ENCODE data around the gene MRPL53. TPM values are rescaled to one million over a fixed set of nuclear protein-coding genes. Genes with fewer than 3 reads are reported as not detected.

Gene MRPL53
- total and polyA plus RNA-seq, 9 of the 15 experiments (the other 6 are each of a cell fraction or from before 2014, with no cell fraction given) = 11.5 to 87.9 (median 41.1) TPM

- FAIRE-seq (no peak), DNase-seq (ENCODE audit: extremely low read depth in 1 of 4, low spot score in 3 of 4) (no peak), ATAC-seq (peak; percentile 71)
- intact Hi-C loops (cut with micrococcal nuclease) (no loop called here), in situ Hi-C loops (cut with MboI) (loop anchor here (5.0 kb wide), 1 partner anchor 83 kb away; no protein-coding TSS in a partner anchor)
- Histone ChIP-seq H3K27ac (ENCODE audit: extremely low read depth, low read depth, low read length) (no peak overlapping the region; the same call in 2 of the 3 replicates), H3K9me3 (replicated peaks; ENCODE audit: control insufficient read depth, insufficient read depth, low read depth, low read length) (no peaks in the 10 kb centered on the region), H2AFZ (ENCODE audit: low read depth, low read length) (no peak overlapping the region), H3K9ac (ENCODE audit: insufficient read depth in 1 of 2, low read depth in 2 of 2, low read length in 2 of 2) (peak overlapping the region in 1 of 2 experiments; percentile 52; a peak in 1 of 4 replicates), H3K9me1 (ENCODE audit: control insufficient read depth, insufficient read depth, low read length) (no peaks in the 10 kb centered on the region), H3K36me3 (ENCODE audit: control insufficient read depth, insufficient read depth, low read length) (peaks cover 57% of the 10 kb centered on the region; the same call in 2 of the 3 replicates), H3K27me3 (ENCODE audit: control insufficient read depth in 2 of 2, insufficient read depth in 2 of 2, low read length in 2 of 2) (no peaks in the 10 kb centered on the region), H3K4me2 (ENCODE audit: insufficient read depth, low read length) (no peak overlapping the region), H4K20me1 (replicated peaks; ENCODE audit: control insufficient read depth, insufficient read depth, low read length) (no peaks in the 10 kb centered on the region), H3K4me1 (replicated peaks in 1 of 2; ENCODE audit: control insufficient read depth in 2 of 2, insufficient read depth in 2 of 2, low read length in 2 of 2) (peaks cover 4 to 8% of the 10 kb centered on the region in 2 experiments; a peak in 4 of 5 replicates), H3K79me2 (ENCODE audit: control insufficient read depth, insufficient read depth, low read length) (0 out of 3 replicates have a peak, but pooled peaks cover 3% of the 10 kb centered on the region), H3K4me3 (no peak overlapping the region)
- ChIA-PET POLR2A (interaction anchor here (1.2 to 2.4 kb wide), 3 partner anchors 8 to 15 kb away, joined by 5 to 13 read pairs (median 6); no protein-coding TSS in a partner anchor), CTCF (ENCODE audit: low intra/inter-chr PET ratio) (no interaction called here)
- no TSS peak for BruUV-seq (replicated peaks)
- no peak for TF ChIP-seq FOXP1 (CRISPR knock-in tag; IDR thresholded peaks at IDR 0.05)
- no peak for TF ChIP-seq DIDO1 (tag; IDR thresholded peaks at IDR 0.05; ENCODE audit: low read depth)
- TF ChIP-seq FOXO4 (CRISPR knock-in tag; IDR thresholded peaks at IDR 0.05) = no peak
- no peak for TF ChIP-seq HBP1 (CRISPR knock-in tag; IDR thresholded peaks at IDR 0.05)
- no peak for TF ChIP-seq MTA3 (IDR thresholded peaks at IDR 0.05; ENCODE audit: borderline replicate concordance)
- TF ChIP-seq ZNF551 (CRISPR knock-in tag; IDR thresholded peaks at IDR 0.05) = no peak
- TF ChIP-seq RBM25 (IDR thresholded peaks at IDR 0.05; ENCODE audit: low read depth, low read length, severe bottlenecking) = no peak
- no peak for TF ChIP-seq ZNF764 (CRISPR knock-in tag; IDR thresholded peaks at IDR 0.05; ENCODE audit: low read depth)
- TF ChIP-seq C11orf30 (IDR thresholded peaks at IDR 0.05; ENCODE audit: low read depth) = no peak
- no peak for TF ChIP-seq ASH1L (IDR thresholded peaks at IDR 0.05; ENCODE audit: borderline replicate concordance, low read depth, partially characterized antibody)
- 73% methylated on average over 9 of the region's 9 CpGs for WGBS (ENCODE audit: insufficient coverage, low coverage, missing lambda C conversion rate)
These were observed 16.4 kb upstream of the MRPL53 start for GRCh38 chr2:74488643-74489481.
